Measurements from ENCODE around the gene HBG1.

The HBG1 gene

DNA sequence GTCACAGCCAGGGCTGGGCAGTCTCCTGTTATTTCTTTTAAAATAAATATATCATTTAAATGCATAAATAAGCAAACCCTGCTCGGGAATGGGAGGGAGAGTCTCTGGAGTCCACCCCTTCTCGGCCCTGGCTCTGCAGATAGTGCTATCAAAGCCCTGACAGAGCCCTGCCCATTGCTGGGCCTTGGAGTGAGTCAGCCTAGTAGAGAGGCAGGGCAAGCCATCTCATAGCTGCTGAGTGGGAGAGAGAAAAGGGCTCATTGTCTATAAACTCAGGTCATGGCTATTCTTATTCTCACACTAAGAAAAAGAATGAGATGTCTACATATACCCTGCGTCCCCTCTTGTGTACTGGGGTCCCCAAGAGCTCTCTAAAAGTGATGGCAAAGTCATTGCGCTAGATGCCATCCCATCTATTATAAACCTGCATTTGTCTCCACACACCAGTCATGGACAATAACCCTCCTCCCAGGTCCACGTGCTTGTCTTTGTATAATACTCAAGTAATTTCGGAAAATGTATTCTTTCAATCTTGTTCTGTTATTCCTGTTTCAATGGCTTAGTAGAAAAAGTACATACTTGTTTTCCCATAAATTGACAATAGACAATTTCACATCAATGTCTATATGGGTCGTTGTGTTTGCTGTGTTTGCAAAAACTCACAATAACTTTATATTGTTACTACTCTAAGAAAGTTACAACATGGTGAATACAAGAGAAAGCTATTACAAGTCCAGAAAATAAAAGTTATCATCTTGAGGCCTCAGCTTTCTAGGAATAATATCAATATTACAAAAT is 38.6 kb upstream of the HBG1 start:
- Histone ChIP-seq H3K27me3 (ENCODE audit: control insufficient read depth, insufficient read depth, low read length) (no peaks in the 10 kb centered on the region), H3K4me1 (no peaks in the 10 kb centered on the region), H2AFZ (no peak overlapping the region), H3K36me3 (ENCODE audit: control insufficient read depth, insufficient read depth, low read length) (no peaks in the 10 kb centered on the region), H3K9ac (no peak overlapping the region), H3K4me3 (ENCODE audit: low read depth, low read length) (no peak overlapping the region), H3K4me2 (ENCODE audit: low read length) (no peak overlapping the region), H3K79me2 (no peaks in the 10 kb centered on the region), H3K9me3 (ENCODE audit: control insufficient read depth, low read length) (no peaks in the 10 kb centered on the region), H3K27ac (no peak overlapping the region)
- no peak for TF ChIP-seq CTCF (IDR thresholded peaks at IDR 0.05)

- Histone ChIP-seq H3K4me3 (ENCODE audit: low read depth, low read length) (no peak overlapping the region), H3K27ac (no peak overlapping the region), H3K79me2 (no peaks in the 10 kb centered on the region), H3K9me3 (ENCODE audit: control insufficient read depth, low read length) (no peaks in the 10 kb centered on the region), H3K36me3 (ENCODE audit: control insufficient read depth, insufficient read depth, low read length) (no peaks in the 10 kb centered on the region), H3K4me2 (ENCODE audit: low read length) (no peak overlapping the region), H3K4me1 (no peaks in the 10 kb centered on the region), H2AFZ (no peak overlapping the region), H3K27me3 (ENCODE audit: control insufficient read depth, insufficient read depth, low read length) (no peaks in the 10 kb centered on the region), H3K9ac (no peak overlapping the region)
- TF ChIP-seq CTCF (IDR thresholded peaks at IDR 0.05), result no peak
Observed at GRCh38 chr11:5286901-5287300, 37.2 kb upstream of the HBG1 start.

- H3K79me2 ChIP-seq, result no peaks in the 10 kb centered on the region
- no peaks in the 10 kb centered on the region for H3K9me3 ChIP-seq (ENCODE audit: control insufficient read depth, low read length)
- TF ChIP-seq CTCF (IDR thresholded peaks at IDR 0.05), result no peak
- H3K9ac ChIP-seq, result no peak overlapping the region
- H3K27me3 ChIP-seq (ENCODE audit: control insufficient read depth, insufficient read depth, low read length), result no peaks in the 10 kb centered on the region
- no peak overlapping the region for H3K4me2 ChIP-seq (ENCODE audit: low read length)
- H3K4me1 ChIP-seq, result no peaks in the 10 kb centered on the region
- H2AFZ ChIP-seq, result no peak overlapping the region
- no peak overlapping the region for H3K27ac ChIP-seq
- H3K36me3 ChIP-seq (ENCODE audit: control insufficient read depth, insufficient read depth, low read length), result no peaks in the 10 kb centered on the region
- no peak overlapping the region for H3K4me3 ChIP-seq (ENCODE audit: low read depth, low read length)
Observed at GRCh38 chr11:5286351-5286750, 36.7 kb upstream of the HBG1 start.

DNA sequence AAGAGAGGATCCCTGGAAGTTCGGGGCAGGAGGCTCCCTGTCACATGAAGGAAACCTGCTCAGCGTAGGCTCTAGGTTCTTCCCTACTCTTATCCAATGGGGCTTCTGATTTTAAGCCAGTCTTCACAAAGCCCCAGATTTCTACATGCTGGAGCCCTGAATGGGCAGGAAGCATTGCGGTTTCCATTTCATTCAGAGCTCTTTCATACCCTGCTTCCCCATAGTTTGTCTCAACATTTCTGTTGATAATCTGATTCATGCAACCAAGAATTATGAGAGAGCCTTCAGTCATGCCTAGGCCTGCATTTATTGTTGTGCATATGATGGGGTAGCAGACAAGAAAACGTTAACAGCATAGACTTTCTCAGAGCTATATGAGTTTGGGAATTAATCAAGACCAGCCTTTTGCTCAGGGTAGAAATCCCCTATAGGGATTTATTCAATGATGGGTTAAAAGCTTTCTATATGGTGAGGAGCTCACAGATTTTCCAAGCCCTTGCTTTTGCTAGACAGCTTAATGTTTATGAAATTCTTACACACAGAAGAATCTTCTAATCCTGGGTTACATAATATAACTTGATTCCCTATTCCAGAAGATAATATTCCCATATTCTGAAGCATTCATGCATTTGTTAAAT is 36.2 kb upstream of the HBG1 start:
- Histone ChIP-seq H3K36me3 (ENCODE audit: control insufficient read depth, insufficient read depth, low read length) (no peaks in the 10 kb centered on the region), H3K27ac (no peak overlapping the region), H3K9me3 (ENCODE audit: control insufficient read depth, low read length) (no peaks in the 10 kb centered on the region), H3K79me2 (no peaks in the 10 kb centered on the region), H3K4me1 (no peaks in the 10 kb centered on the region), H3K9ac (no peak overlapping the region), H3K4me3 (ENCODE audit: low read depth, low read length) (no peak overlapping the region), H2AFZ (no peak overlapping the region), H3K4me2 (ENCODE audit: low read length) (no peak overlapping the region), H3K27me3 (ENCODE audit: control insufficient read depth, insufficient read depth, low read length) (no peaks in the 10 kb centered on the region)
- TF ChIP-seq CTCF (IDR thresholded peaks at IDR 0.05), result no peak
